Sigmoid colon (tissue), 4 donors: ENCODE results near the gene RHO.

ENCODE experiments used
- EP300 ChIP-seq, 4 donors: sonication (generic); formaldehyde crosslinking; IDR thresholded peaks; one replicate each; pipeline ENCODE4 v1.6.1; 2017; ENCODE audit warnings: antibody characterized with exemption in 4 of 4
- POLR2AphosphoS5 ChIP-seq, 4 donors: sonication (generic); formaldehyde crosslinking; IDR thresholded peaks; one replicate each; pipeline ENCODE4 v1.6.1; 2017; ENCODE audit warnings: antibody characterized with exemption in 4 of 4
- TF ChIP-seq, protein P1 (sequence below), 4 experiments: fragments of 450-650 bp in 3 of 4; fragments of 200-600 bp in 1 of 4; IDR thresholded peaks; one replicate each; pipeline ENCODE4 v1.5.1; 2016 to 2019; ENCODE audit warnings: antibody characterized with exemption in 4 of 4, mild to moderate bottlenecking in 3 of 4, moderate library complexity in 2 of 4

DNA sequence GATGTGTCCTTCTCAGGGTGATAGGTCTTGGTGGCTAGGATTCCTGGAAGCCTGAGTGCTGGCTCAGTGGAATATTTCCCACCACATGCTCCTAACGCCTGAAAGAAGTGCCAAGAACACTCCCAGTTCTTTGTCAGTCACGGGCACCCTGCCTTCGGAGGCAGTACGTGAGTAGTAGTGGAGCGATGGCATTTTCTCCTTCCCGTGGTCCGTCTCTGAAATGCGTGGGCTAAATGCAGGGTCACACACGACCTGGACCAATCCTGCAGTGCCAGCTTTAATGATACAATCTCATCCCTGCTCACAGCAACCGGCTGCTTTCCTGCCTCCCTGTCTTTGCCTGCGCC, 29.1 kb downstream of the RHO start:
- TF ChIP-seq POLR2AphosphoS5 (IDR thresholded peaks at IDR 0.05) (peak in 2 of 4 donors; percentile 37 to 41), EP300 (IDR thresholded peaks at IDR 0.05) (no peak)
- TF ChIP-seq, protein P1, sequence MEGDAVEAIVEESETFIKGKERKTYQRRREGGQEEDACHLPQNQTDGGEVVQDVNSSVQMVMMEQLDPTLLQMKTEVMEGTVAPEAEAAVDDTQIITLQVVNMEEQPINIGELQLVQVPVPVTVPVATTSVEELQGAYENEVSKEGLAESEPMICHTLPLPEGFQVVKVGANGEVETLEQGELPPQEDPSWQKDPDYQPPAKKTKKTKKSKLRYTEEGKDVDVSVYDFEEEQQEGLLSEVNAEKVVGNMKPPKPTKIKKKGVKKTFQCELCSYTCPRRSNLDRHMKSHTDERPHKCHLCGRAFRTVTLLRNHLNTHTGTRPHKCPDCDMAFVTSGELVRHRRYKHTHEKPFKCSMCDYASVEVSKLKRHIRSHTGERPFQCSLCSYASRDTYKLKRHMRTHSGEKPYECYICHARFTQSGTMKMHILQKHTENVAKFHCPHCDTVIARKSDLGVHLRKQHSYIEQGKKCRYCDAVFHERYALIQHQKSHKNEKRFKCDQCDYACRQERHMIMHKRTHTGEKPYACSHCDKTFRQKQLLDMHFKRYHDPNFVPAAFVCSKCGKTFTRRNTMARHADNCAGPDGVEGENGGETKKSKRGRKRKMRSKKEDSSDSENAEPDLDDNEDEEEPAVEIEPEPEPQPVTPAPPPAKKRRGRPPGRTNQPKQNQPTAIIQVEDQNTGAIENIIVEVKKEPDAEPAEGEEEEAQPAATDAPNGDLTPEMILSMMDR (IDR thresholded peaks at IDR 0.05) = no peak
